Liver (tissue), 3 donors: Measurements from ENCODE around the gene KSR1.

Experiments
- CTCF ChIP-seq: fragments of 150-350 bp; IDR thresholded peaks from 2 replicates; pipeline ENCODE4 v1.5.1; 2017; ENCODE audit warnings: improper control_type of control experiment, low read depth, low read length; ENCODE audit not compliant: missing input control
- EGR1 ChIP-seq, 2 donors: IDR thresholded peaks; 2 replicates each; pipeline ENCODE4 v1.6.1; 2016 to 2018; ENCODE audit warnings: antibody characterized with exemption in 2 of 2, low read depth in 2 of 2
- FOXA1 ChIP-seq: IDR thresholded peaks from 2 replicates; pipeline ENCODE4 v1.6.1; 2016; ENCODE audit warnings: antibody characterized with exemption
- HNF4A ChIP-seq, 2 donors: conservative IDR thresholded peaks; 2 replicates each; pipeline ENCODE4 v1.6.1; 2016; ENCODE audit warnings: antibody characterized with exemption in 2 of 2, mild to moderate bottlenecking in 2 of 2
- JUND ChIP-seq, 2 donors: IDR thresholded peaks; 2 replicates each; pipeline ENCODE4 v1.6.1; 2016; ENCODE audit warnings: antibody characterized with exemption in 2 of 2
- MAX ChIP-seq: IDR thresholded peaks from 2 replicates; pipeline ENCODE4 v1.6.1; 2016; ENCODE audit warnings: antibody characterized with exemption
- RAD21 ChIP-seq, 2 donors: IDR thresholded peaks; 2 replicates each; pipeline ENCODE4 v1.6.1; 2016; ENCODE audit warnings: antibody characterized with exemption in 2 of 2, mild to moderate bottlenecking in 2 of 2
- REST ChIP-seq: IDR thresholded peaks from 2 replicates; pipeline ENCODE4 v1.6.1; 2016; ENCODE audit warnings: antibody characterized with exemption, mild to moderate bottlenecking
- RXRA ChIP-seq, 2 donors: IDR thresholded peaks; 2 replicates each; pipeline ENCODE4 v1.6.1; 2017 to 2018; ENCODE audit warnings: antibody characterized with exemption in 2 of 2, mild to moderate bottlenecking in 1 of 2
- TAF1 ChIP-seq: conservative IDR thresholded peaks from 2 replicates; pipeline ENCODE4 v1.6.1; 2016; ENCODE audit warnings: antibody characterized with exemption, mild to moderate bottlenecking
- YY1 ChIP-seq: IDR thresholded peaks from 2 replicates; pipeline ENCODE4 v1.6.1; 2016; ENCODE audit warnings: antibody characterized with exemption, mild to moderate bottlenecking
- donor health status: healthy.
- donor health status: healthy.

GRCh38 chr17:27502526-27503324, 46.5 kb downstream of the KSR1 start:
- TF ChIP-seq YY1 (no peak), CTCF (no peak), JUND (IDR thresholded peaks at IDR 0.05) (no peak), TAF1 (no peak), RXRA (IDR thresholded peaks at IDR 0.05) (no peak), REST (no peak), RAD21 (IDR thresholded peaks at IDR 0.05) (no peak), MAX (no peak), FOXA1 (no peak), EGR1 (IDR thresholded peaks at IDR 0.05; ENCODE audit: low read depth in 2 of 2) (no peak), HNF4A (conservative IDR thresholded peaks at IDR 0.05) (no peak)
